Neural crest cell (in vitro differentiated cells): ENCODE measurements around the gene SGK1. TPM values are rescaled to one million over a fixed set of nuclear protein-coding genes. Genes with fewer than 3 reads are reported as not detected.
A peak's percentile ranks its signal among the peaks of the same experiment; 100 is the strongest.
"Not testable (repeated sequence)": the region's sequence is repeated elsewhere in the genome, so short reads cannot be mapped to it uniquely, and the experiment has no call there.

Source experiments
- DNase-seq: peaks from one replicate; pipeline ENCODE4 v3.0.0; 2021; ENCODE audit warnings: low read depth, mixed read lengths, low spot score
- H3K27ac Mint-ChIP-seq: one replicate; pipeline ENCODE4 v1.8.0; 2021; ENCODE audit warnings: mild to moderate bottlenecking, mixed read lengths; ENCODE audit not compliant: unreplicated experiment
- H3K27me3 Mint-ChIP-seq: 2 replicates; pipeline ENCODE4 v1.8.0; 2021; ENCODE audit warnings: low read depth, mild to moderate bottlenecking, mixed read lengths
- H3K36me3 Mint-ChIP-seq: 2 replicates; pipeline ENCODE4 v1.8.0; 2021; ENCODE audit warnings: low read depth, mild to moderate bottlenecking, mixed read lengths
- H3K4me1 Mint-ChIP-seq: 2 replicates; pipeline ENCODE4 v1.8.0; 2021; ENCODE audit warnings: mixed read lengths
- H3K4me3 Mint-ChIP-seq: one replicate; pipeline ENCODE4 v1.8.0; 2021; ENCODE audit warnings: mild to moderate bottlenecking, mixed read lengths
- H3K9me3 Mint-ChIP-seq: 2 replicates; pipeline ENCODE4 v1.8.0; 2021; ENCODE audit warnings: mixed read lengths
- CTCF ChIP-seq: fragments of 200-600 bp; sonication (generic); conservative IDR thresholded peaks from 2 replicates; pipeline ENCODE4 v1.5.0; 2021; ENCODE audit warnings: antibody characterized with exemption, mild to moderate bottlenecking
- total RNA-seq: library from RNA; stranded (reverse); gene quantifications from 2 replicates; pipeline ENCODE4 v1.2.1, GENCODE V29; 2021

SGK1 gene
- total RNA-seq, 1 donor from 2014 or later = 5.9 TPM

- Mint-ChIP-seq H3K36me3 (no peaks in the 10 kb centered on the region), H3K4me1 (peaks cover 19% of the 10 kb centered on the region), H3K4me3 (no peak overlapping the region), H3K27me3 (peaks cover 10% of the 10 kb centered on the region), H3K9me3 (no peaks in the 10 kb centered on the region), H3K27ac (no peak overlapping the region)
- TF ChIP-seq CTCF = no peak
- no peak for DNase-seq
These were observed 135.4 kb downstream of the SGK1 start for GRCh38 chr6:134182528-134182927.

GRCh38 chr6:134181726-134182125 lies 136.2 kb downstream of the SGK1 start:
- H3K27ac Mint-ChIP-seq, H3K36me3 Mint-ChIP-seq, H3K9me3 Mint-ChIP-seq: not testable (repeated sequence)

GRCh38 chr6:134181251-134181650 lies 136.7 kb downstream of the SGK1 start:
- H3K36me3 Mint-ChIP-seq, DNase-seq: not testable (repeated sequence)
- H3K27me3 Mint-ChIP-seq = peaks cover 22% of the 10 kb centered on the region

More at GRCh38 chr6:134181726-134182125, 136.2 kb downstream of the SGK1 start:
- peaks cover 15% of the 10 kb centered on the region for H3K4me1 Mint-ChIP-seq
- peaks cover 18% of the 10 kb centered on the region for H3K27me3 Mint-ChIP-seq
- not testable (repeated sequence) for DNase-seq, H3K4me3 Mint-ChIP-seq

GRCh38 chr6:134180540-134180939 lies 137.4 kb downstream of the SGK1 start:
- peaks cover 22% of the 10 kb centered on the region for H3K4me1 Mint-ChIP-seq
- peaks cover 28% of the 10 kb centered on the region for H3K27me3 Mint-ChIP-seq
- not testable (repeated sequence) for H3K9me3 Mint-ChIP-seq, DNase-seq, H3K4me3 Mint-ChIP-seq, H3K27ac Mint-ChIP-seq, H3K36me3 Mint-ChIP-seq

More at GRCh38 chr6:134181251-134181650, 136.7 kb downstream of the SGK1 start:
- H3K27ac Mint-ChIP-seq, H3K4me3 Mint-ChIP-seq, H3K9me3 Mint-ChIP-seq: not testable (repeated sequence)
- peaks cover 15% of the 10 kb centered on the region for H3K4me1 Mint-ChIP-seq

- Mint-ChIP-seq H3K4me1 (peaks cover 31% of the 10 kb centered on the region), H3K9me3 (no peaks in the 10 kb centered on the region), H3K27me3 (peaks cover 28% of the 10 kb centered on the region), H3K27ac (no peak overlapping the region), H3K36me3 (no peaks in the 10 kb centered on the region), H3K4me3 (peak overlapping the region; percentile 87)
- peak; percentile 63 for DNase-seq
- TF ChIP-seq CTCF = peak; percentile 76
These were observed 139.5 kb downstream of the SGK1 start for GRCh38 chr6:134178161-134179044.

GRCh38 chr6:134177753-134178160 lies 140.2 kb downstream of the SGK1 start:
- Mint-ChIP-seq H3K4me3 (peak overlapping the region; percentile 87), H3K27ac (no peak overlapping the region), H3K36me3 (no peaks in the 10 kb centered on the region)

More at GRCh38 chr6:134177753-134178160, 140.2 kb downstream of the SGK1 start:
- no peak for DNase-seq
- no peaks in the 10 kb centered on the region for H3K9me3 Mint-ChIP-seq
- TF ChIP-seq CTCF = no peak
- peaks cover 28% of the 10 kb centered on the region for H3K27me3 Mint-ChIP-seq
- peaks cover 31% of the 10 kb centered on the region for H3K4me1 Mint-ChIP-seq
